HG02870 (cell line): ENCODE data around the gene LDLRAD4.

Source experiments
- ATAC-seq: cut with Tn5 transposase; IDR thresholded peaks from one replicate; pipeline ENCODE4 v1.9.1; 2021; ENCODE audit warnings: mild to moderate bottlenecking, moderate library complexity; ENCODE audit not compliant: unreplicated experiment

The LDLRAD4 gene

DNA sequence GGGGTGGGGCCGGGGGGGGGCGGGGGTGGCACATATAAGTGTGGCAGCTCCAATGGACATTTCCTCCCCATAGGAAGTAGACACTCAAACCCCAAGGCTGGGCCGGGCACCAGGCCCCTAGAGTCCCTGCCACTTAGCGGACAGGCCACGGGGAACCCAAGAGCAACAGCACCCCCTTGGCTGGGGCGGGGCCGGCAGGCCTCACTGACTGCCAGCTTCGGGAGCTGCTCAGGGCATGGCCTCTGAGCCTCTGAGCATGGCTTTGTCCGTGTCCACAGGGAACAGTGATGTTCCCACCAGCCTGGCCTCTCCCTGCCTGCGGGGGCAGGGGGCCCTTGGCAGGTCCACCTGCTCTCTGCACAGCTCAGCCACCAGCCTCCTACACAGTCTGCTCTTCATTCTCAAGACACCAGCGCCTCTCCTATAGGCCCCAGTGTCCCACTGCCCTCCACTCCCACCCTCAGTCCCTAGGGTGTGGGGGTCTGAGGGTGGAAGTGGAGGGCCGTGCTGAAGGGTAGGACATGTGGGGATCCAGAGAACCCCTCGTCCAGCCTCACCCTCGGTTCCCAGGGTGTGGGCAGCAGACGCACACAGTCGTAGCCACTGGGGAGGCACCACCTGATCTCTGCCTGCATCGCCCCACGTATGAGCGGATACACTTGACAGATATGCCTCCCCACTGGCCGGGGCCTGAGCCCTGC lies 401.1 kb downstream of the LDLRAD4 start:
- no peak for ATAC-seq

DNA sequence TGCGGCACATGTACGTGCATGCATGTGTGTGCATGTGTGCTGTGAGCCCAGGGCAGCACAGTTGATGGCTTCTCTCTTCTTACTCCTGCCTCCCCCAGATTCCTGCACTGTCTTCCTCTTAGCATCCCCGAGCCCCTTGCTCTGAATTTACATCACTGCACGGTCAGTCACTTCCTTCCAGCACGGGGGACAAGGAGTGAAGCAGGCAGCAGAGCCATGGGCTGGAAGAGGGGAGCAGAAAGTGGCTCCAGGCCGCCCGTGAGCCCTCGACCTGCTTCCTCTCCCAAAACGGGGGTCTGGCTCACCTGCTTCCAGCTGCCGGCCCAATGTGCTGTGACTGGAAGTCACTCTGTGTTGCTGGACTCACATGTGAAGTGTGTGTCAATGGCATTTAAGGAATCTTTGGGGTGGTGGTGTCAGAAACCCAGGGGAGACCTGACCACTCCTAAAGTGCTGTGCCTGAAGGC lies 401.7 kb downstream of the LDLRAD4 start:
- no peak for ATAC-seq

- no peak for ATAC-seq
Measured at GRCh38 chr18:13620818-13621445, 402.4 kb downstream of the LDLRAD4 start.

GRCh38 chr18:13621446-13621849 lies 402.9 kb downstream of the LDLRAD4 start:
- no peak for ATAC-seq

DNA sequence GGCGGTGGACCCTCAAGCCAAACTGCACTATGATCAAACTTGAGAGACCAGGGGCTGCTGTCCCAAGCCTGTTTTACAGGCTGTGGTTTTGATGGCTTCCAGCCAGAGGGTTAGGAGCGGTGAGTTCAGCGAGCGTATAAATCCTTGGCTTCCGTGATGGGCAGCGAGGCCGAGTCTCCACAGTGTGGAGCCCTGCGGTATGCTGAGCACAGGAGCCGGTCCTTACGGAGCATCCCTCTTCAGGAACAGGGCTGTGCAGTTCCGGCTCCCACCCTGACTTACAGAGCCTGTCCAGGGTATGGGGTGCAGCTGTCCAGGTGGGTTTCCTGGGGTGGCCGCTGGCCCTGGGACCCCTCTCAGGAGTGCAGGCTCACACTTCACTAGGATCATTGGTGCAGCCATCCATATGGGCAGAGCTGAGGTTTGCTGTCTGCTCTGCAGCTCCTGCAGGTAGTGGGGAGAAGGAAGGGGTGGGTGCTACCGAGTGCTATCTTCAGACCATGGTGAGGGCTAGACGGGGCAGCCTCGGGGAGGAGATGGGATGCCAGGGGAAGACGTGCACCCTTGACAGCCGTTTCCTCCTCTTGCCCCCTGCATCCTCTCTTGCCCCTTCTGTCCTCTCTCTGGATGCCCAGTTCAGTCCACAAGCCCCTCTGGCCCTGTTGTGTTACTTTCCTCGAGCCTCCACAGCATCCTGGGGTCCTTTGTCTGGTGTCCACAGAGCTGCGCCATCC lies 403.5 kb downstream of the LDLRAD4 start:
- no peak for ATAC-seq

- ATAC-seq: no peak
Measured at GRCh38 chr18:13622751-13623150, 404.2 kb downstream of the LDLRAD4 start.

DNA sequence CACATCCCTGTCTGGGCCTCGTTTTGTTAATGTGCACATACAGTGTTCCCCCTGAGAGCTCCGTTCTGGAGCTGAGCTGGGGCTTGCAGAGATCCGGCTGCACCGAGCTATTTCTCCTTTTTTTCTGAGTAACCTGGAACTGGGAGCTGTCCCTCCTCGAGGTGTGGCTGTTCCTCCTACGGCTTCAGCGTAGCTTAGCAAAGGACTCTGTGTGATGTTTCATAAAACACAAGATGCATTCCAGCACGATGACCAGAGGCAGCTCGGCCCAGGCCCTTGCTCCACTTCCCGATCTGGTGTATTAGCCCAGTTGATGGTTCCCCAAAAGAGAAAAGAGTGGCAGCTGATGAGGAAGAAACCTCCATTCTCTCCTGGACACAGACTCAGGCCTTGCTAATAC lies 404.8 kb downstream of the LDLRAD4 start:
- no peak for ATAC-seq

DNA sequence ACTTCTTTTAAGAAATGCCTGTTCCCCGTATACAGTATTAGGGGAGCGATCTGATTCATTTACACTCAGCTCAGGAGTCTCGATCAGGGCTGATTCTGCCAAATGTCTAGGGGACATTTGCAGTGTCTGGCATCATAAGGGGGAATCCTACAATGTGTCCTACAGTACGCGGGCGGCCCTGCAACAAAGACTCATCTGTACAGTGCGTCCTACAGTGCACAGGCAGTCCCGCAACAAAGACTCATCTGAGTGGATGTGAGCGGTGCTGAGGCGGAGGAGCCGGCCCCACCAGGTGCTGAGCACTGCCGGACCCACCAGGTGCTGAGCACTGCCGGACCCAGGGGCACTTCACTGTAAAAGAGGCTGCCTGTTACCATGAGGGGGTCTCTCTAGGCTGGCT lies 405.3 kb downstream of the LDLRAD4 start:
- no peak for ATAC-seq

- no peak for ATAC-seq
Measured at GRCh38 chr18:13624563-13625237, 406.1 kb downstream of the LDLRAD4 start.

DNA sequence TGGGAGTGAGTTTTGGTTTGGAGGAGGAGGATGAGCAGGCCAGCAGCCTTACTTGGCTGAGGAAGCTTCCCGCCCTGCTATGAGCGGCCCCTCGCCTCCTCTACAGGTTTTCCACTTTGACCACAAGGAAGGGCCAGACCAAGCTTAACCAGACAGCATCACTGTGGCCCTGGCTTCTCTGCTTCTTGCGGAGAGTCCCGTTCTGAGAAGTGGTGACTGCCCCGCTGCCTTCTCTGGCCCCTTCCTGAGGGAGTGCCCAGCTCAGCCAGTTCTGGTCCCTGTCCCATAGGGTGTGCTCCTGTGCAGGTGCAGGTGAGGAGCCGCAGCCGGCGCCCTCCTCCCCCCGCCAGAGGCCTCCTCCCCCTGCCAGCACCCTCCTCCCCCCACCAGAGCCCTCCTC lies 406.8 kb downstream of the LDLRAD4 start:
- ATAC-seq: no peak

DNA sequence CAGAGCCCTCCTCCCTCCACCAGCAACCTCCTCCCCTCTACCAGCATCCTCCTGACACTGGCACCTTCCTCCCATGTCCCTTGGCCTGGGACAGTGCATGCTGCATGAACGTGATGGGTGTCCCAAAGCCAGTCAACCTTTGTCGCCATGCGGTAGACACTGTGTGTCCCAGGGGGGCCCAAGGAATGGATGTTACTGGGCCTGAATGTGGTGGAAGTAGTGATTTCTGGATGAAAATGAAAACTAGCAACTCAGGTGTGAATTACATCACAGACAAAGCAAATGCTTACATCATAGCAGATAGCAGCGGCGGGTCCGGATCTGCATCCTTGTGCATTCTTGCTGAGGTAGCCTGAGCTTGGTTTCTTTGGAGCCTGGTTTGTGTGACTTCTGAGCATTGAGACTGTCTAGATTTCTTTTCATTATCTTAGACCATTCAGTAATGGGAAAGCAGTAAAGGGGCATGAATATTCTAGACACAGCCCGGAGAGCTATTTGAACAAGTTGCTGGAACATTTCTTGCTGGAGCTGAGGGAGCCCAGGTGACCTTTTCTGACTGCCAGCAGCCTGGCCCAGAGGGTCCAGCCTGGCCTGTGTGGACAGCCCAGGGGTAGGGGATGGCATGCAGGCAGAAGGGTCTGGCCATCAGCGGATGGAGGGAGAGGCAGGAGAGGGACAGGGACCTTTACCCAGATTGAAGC lies 407.4 kb downstream of the LDLRAD4 start:
- no peak for ATAC-seq

GRCh38 chr18:13626544-13626908 lies 408.0 kb downstream of the LDLRAD4 start:
- no peak for ATAC-seq

DNA sequence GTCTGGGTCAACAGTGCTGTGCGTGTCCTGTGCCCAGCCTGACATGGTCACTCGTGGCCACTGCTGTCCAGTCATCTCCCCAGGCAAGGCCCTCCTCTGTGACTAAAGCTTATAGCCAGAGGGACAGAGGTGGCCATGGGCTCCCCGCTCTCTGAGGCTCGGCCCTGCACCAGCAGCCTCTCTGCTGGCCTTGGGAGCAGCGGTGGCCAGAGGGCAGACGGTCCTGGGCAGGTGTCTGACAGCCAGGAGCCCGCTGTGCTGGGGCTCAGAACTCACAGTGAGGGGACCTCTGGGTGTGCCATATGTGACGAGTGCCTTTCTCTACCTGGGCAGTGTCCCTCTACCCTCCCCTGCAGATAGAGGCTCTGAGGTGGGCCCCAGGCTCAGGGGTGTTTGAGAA lies 409.1 kb downstream of the LDLRAD4 start:
- ATAC-seq: no peak

- ATAC-seq: no peak
Measured at GRCh38 chr18:13628211-13628610, 409.7 kb downstream of the LDLRAD4 start.

DNA sequence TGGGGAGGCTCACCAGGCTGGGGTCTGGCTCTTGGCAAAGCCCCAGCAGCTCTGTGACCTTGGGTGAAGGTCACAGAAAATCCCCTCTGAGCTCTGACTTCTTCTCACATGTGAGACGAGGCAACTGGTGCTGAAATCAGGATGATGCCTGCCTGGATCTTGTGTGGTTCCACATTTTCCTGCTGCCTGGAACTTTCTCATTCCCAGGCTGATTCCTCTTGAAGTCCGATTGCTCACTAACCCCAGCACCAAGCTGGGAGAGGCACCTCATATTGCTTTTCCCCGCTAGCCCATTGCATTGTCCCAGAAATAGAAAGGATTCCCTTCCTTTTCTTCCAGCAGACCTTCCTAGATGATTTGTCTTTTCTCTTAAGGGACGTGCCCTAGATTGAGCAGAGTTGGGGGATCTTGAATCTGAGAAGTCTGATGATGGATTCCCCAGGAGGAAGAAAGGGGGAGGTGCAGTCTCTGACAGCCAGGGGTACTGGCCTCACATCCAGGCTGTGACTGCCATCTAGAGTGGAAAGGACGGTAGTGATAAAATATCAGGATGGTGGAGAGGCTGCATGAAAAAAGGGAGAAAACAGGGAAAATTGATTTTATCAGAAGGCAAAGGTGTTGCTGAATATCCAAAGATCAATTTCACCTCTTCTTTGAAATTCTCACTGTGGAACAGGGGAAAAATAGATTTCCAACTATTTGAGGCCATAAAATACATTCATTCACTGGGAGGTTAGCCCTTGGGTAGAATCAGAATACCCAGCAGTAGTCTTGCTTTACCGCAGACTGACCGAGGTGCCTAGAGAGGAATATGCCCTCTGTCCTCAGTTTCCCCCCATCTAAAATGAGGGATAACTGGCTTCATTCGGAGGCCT lies 411.5 kb downstream of the LDLRAD4 start:
- peak; percentile 68 for ATAC-seq

DNA sequence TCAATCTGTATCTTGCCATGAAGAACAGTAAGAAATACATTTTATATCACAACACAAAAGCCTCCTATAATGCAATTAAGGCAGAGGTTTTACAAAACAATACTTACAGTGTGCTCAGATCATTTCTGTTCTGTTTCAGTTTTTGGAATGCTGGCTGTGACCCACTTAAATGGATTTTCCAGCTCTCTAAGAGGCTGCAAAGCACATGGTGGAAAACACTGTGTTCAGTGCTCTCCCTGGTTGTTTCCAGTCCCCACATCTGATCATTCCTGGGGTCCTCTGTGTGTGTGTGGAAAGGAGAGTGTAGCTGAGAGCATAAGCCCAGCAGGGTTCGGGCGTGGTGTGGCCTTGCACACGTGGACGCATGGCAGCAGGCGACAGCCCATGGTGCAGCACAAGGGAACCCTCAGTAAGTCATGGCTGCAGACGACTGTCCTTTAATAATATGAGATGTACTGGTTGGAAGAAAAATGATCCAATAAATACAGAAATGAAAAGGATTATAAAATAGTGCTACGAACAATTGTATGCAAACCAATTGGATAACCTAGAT lies 412.2 kb downstream of the LDLRAD4 start:
- no peak for ATAC-seq

DNA sequence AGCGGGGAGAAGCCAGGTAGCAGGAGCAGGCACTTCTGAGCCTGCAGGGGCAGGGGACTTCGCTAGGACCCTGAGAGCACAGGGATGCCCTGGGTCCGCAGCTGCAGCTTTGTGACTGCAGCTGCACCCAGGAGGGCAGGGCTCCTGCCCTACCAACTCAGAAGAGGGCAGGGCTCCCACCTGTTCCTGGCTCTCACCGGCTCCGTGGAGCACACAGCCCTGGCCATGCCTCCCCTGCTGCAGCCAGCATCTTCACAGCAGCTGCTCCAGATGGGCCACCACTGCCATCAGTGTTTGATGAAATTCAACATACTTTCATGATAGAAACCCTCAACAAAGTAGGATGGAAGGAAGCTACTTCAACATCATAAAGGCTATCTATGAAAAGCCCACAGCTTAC lies 415.1 kb downstream of the LDLRAD4 start:
- no peak for ATAC-seq

DNA sequence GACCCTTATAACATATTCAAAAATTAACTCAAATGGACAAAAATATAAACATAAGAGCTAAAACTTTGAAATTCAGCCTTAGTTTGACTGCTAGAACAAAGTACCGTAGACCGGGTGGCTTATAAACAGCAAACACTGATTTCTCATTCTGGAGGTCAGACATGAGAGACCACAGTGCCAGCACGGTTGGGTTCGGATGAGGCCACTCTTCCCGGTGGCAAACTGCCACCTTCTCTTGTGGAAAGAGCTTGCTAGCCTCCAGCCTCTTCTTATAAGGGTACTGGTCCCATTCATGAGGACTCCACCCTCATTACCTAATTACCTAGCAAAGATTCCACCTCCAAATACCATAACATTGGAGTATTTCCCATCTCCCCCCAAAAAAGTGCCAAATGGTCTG lies 416.5 kb downstream of the LDLRAD4 start:
- ATAC-seq: no peak

DNA sequence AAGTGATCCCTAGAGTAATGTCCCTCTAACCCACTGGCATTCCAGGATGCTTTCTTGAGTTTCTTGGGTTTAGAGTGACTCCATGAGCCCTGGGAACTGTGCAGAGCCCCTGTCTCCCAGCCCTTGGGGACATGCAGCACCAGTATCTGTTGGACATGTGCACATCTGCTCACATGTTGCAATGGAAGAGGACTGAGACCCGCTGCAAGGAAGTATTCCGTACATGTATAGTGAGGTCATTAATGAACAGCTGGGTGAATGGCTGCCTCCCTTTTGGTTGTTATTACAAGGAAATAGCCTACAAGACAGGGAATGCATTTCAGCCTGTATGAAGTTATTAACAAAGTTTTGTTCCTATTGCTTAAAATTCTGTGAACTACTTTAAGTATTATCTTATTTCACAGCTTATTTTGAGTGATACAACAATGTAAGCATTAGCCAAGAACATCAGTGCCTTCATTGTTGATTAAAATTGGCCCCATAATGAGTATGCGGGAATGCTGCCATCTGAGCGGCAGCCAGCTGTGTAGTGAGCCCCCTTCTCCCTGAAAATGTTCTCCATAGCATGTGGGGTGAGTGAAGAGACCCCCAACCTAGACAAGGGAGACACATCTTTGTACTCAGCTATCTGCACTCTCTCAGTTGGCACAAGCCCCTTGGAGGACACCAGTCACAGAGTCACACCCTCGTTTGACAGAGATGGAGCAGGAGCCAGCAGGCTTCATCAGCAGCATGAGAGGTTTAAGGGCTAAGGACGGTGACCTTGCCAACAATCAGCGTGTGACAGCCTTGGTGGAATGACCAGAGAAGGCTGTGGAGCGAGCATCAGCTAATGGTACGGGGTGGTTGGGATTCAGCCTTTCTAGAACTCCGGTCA lies 420.4 kb downstream of the LDLRAD4 start:
- ATAC-seq: no peak
